Measurements from ENCODE around the gene SH3BP5. TPM values are rescaled to one million over a fixed set of nuclear protein-coding genes. Genes with fewer than 3 reads are reported as not detected.

SH3BP5 gene
- total and polyA plus RNA-seq, 2 donors (not counting 1 experiment from before 2014, with no cell fraction given), result 76.6 to 92.3 TPM

DNA sequence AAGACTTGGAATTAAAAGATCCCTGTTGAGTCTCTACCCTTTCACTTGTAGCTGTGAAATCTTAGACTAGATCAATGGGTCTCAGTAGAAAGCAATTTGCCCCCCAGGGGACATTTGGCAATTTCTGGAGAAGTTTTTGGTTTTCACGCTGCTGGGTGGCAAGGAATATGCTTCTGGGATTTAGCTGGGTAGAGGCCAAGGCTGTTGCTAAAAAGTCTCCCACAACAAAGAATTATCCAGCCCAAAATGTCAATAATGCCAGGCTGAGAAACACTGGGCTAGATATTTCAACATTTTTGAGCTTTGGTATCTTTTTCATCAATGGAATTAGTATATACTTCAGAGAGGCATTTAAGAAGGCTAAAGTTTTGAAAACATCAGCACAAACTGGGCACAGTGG is 117.6 kb downstream of the SH3BP5 start:
- no peaks in the 10 kb centered on the region for H3K27me3 Mint-ChIP-seq
- no peak for DNase-seq
- H4K20me1 ChIP-seq (ENCODE audit: control insufficient read depth, insufficient read depth, low read length, poor library complexity, severe bottlenecking), result peaks cover 6% of the 10 kb centered on the region
- peaks cover 7 to 9% of the 10 kb centered on the region in 2 donors for H3K4me1 ChIP-seq (ENCODE audit: control insufficient read depth in 2 of 2, insufficient read depth in 2 of 2, low read length in 2 of 2)
- no peak overlapping the region for H3K4me3 ChIP-seq (ENCODE audit: control extremely low read depth in 1 of 5, extremely low read depth in 1 of 5, insufficient read depth in 1 of 5, low read depth in 2 of 5, low read length in 4 of 5)
- no peaks in the 10 kb centered on the region for H3K9me3 Mint-ChIP-seq (ENCODE audit: insufficient read depth)
- H3K9me3 ChIP-seq (ENCODE audit: control extremely low read depth in 1 of 3, control insufficient read depth in 2 of 3, insufficient read depth in 1 of 3, low read length in 2 of 3), result no peaks in the 10 kb centered on the region
- peaks cover 29% of the 10 kb centered on the region for H3K4me1 Mint-ChIP-seq
- CTCF ChIA-PET, result no interaction called here
- ATAC-seq (ENCODE audit: low read depth), result no peak
- TF ChIP-seq, protein P1, sequence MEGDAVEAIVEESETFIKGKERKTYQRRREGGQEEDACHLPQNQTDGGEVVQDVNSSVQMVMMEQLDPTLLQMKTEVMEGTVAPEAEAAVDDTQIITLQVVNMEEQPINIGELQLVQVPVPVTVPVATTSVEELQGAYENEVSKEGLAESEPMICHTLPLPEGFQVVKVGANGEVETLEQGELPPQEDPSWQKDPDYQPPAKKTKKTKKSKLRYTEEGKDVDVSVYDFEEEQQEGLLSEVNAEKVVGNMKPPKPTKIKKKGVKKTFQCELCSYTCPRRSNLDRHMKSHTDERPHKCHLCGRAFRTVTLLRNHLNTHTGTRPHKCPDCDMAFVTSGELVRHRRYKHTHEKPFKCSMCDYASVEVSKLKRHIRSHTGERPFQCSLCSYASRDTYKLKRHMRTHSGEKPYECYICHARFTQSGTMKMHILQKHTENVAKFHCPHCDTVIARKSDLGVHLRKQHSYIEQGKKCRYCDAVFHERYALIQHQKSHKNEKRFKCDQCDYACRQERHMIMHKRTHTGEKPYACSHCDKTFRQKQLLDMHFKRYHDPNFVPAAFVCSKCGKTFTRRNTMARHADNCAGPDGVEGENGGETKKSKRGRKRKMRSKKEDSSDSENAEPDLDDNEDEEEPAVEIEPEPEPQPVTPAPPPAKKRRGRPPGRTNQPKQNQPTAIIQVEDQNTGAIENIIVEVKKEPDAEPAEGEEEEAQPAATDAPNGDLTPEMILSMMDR (IDR thresholded peaks at IDR 0.05), result no peak
- TF ChIP-seq EZH2 (IDR thresholded peaks at IDR 0.05; ENCODE audit: borderline replicate concordance, insufficient read depth, low read depth, low read length, poor library complexity, severe bottlenecking), result no peak
- H3K9ac ChIP-seq (ENCODE audit: low read length), result no peak overlapping the region
- H3K4me3 Mint-ChIP-seq, result no peak overlapping the region
- H3K27ac ChIP-seq (ENCODE audit: low read length in 2 of 2), result no peak overlapping the region
- no peaks in the 10 kb centered on the region for H3K27me3 ChIP-seq (replicated peaks in 1 of 4; ENCODE audit: control extremely low read depth in 1 of 4, control insufficient read depth in 3 of 4, insufficient read depth in 4 of 4, low read length in 3 of 4)
- POLR2A ChIA-PET, result no interaction called here
- peaks cover 3 to 47% of the 10 kb centered on the region in 2 experiments for H3K36me3 ChIP-seq (replicated peaks in 1 of 2; ENCODE audit: control extremely low read depth in 1 of 2, control insufficient read depth in 1 of 2, extremely low read depth in 1 of 2, insufficient read depth in 2 of 2, low read length in 1 of 2)
- no peak overlapping the region for H3K27ac Mint-ChIP-seq
- intact Hi-C loops (cut with micrococcal nuclease), result no loop called here
- H3K4me2 ChIP-seq (replicated peaks; ENCODE audit: low read depth, low read length, poor library complexity, severe bottlenecking), result no peak overlapping the region
- no CpG with 5 or more reads among the region's 1 CpG for WGBS (ENCODE audit: insufficient coverage)
- peaks cover 48% of the 10 kb centered on the region for H3K79me2 ChIP-seq (ENCODE audit: control insufficient read depth, insufficient read depth, low read length)
- no peak overlapping the region for H2AFZ ChIP-seq (ENCODE audit: insufficient read depth, low read depth, low read length, poor library complexity, severe bottlenecking)

DNA sequence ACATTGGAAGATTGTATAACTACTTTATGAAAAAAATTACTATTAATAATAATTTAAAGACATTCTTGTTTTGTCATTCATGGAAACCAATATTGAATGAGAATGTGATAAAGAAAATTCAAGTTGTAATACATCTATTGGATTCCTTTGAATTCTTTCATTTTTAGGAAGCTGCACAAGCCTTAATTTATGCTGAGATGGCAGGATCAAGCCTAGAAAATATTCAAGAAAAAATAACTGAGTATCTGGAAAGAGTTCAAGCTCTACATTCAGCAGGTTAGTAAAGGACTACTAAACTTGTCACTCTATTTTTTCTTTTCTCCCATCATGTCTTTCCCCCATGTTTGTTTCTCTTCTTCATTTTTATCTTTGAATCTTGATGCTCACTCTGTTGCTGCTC is 120.4 kb downstream of the SH3BP5 start:
- H3K4me1 Mint-ChIP-seq, result peaks cover 25% of the 10 kb centered on the region
- no peak for ATAC-seq (ENCODE audit: low read depth)
- no peak overlapping the region for H3K27ac Mint-ChIP-seq
- Histone ChIP-seq H2AFZ (ENCODE audit: insufficient read depth, low read depth, low read length, poor library complexity, severe bottlenecking) (no peak overlapping the region), H3K4me2 (replicated peaks; ENCODE audit: low read depth, low read length, poor library complexity, severe bottlenecking) (no peak overlapping the region), H4K20me1 (ENCODE audit: control insufficient read depth, insufficient read depth, low read length, poor library complexity, severe bottlenecking) (peaks cover 7% of the 10 kb centered on the region), H3K4me1 (ENCODE audit: control insufficient read depth in 2 of 2, insufficient read depth in 2 of 2, low read length in 2 of 2) (peaks cover 9 to 11% of the 10 kb centered on the region in 2 donors), H3K27ac (ENCODE audit: low read length in 2 of 2) (no peak overlapping the region), H3K9ac (ENCODE audit: low read length) (no peak overlapping the region), H3K27me3 (replicated peaks in 1 of 4; ENCODE audit: control extremely low read depth in 1 of 4, control insufficient read depth in 3 of 4, insufficient read depth in 4 of 4, low read length in 3 of 4) (no peaks in the 10 kb centered on the region), H3K4me3 (ENCODE audit: control extremely low read depth in 1 of 5, extremely low read depth in 1 of 5, insufficient read depth in 1 of 5, low read depth in 2 of 5, low read length in 4 of 5) (no peak overlapping the region), H3K79me2 (ENCODE audit: control insufficient read depth, insufficient read depth, low read length) (peaks cover 58% of the 10 kb centered on the region), H3K9me3 (ENCODE audit: control extremely low read depth in 1 of 3, control insufficient read depth in 2 of 3, insufficient read depth in 1 of 3, low read length in 2 of 3) (no peaks in the 10 kb centered on the region), H3K36me3 (replicated peaks in 1 of 2; ENCODE audit: control extremely low read depth in 1 of 2, control insufficient read depth in 1 of 2, extremely low read depth in 1 of 2, insufficient read depth in 2 of 2, low read length in 1 of 2) (peaks cover 3 to 33% of the 10 kb centered on the region in 2 experiments)
- DNase-seq, result no peak
- H3K27me3 Mint-ChIP-seq, result no peaks in the 10 kb centered on the region
- ChIA-PET CTCF (interaction anchor here (1.2 kb wide), 1 partner anchor 9 kb away, joined by 5 read pairs; no protein-coding TSS in a partner anchor), POLR2A (no interaction called here)
- intact Hi-C loops (cut with micrococcal nuclease), result no loop called here
- no peaks in the 10 kb centered on the region for H3K9me3 Mint-ChIP-seq (ENCODE audit: insufficient read depth)
- no peak overlapping the region for H3K4me3 Mint-ChIP-seq
- TF ChIP-seq, protein P1 (IDR thresholded peaks at IDR 0.05), result no peak
- no peak for TF ChIP-seq EZH2 (IDR thresholded peaks at IDR 0.05; ENCODE audit: borderline replicate concordance, insufficient read depth, low read depth, low read length, poor library complexity, severe bottlenecking)

Measured in B cell (primary cell).